CD1c-positive myeloid dendritic cell (primary cell): ENCODE results near the gene PATL1.
"Not testable (repeated sequence)": the region's sequence is repeated elsewhere in the genome, so short reads cannot be mapped to it uniquely, and the experiment has no call there.

Experiments used
- DNase-seq: peaks from one replicate; pipeline ENCODE4 v3.0.0-alpha.2; 2016; ENCODE audit errors: extremely low spot score

The PATL1 gene

DNA sequence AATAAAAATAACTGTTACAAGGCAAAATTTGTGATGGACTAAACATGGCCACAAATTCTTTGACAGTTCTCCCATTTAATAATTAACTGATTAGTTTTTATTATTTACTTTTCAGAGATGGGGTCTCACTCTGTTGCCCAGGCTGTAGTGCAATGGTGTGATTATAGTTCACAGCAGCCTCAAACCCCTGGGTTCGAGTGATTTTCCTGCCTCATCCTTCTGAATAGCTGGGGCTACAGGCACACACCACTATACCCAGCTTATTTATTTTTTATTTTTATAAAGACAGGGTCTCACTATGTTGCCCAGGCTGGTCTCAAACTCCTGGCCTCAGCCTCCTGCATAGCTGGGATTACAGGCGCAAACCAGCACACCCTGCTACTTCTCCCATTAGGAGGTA lies 4.5 kb upstream of the PATL1 start:
- no peak for DNase-seq

DNA sequence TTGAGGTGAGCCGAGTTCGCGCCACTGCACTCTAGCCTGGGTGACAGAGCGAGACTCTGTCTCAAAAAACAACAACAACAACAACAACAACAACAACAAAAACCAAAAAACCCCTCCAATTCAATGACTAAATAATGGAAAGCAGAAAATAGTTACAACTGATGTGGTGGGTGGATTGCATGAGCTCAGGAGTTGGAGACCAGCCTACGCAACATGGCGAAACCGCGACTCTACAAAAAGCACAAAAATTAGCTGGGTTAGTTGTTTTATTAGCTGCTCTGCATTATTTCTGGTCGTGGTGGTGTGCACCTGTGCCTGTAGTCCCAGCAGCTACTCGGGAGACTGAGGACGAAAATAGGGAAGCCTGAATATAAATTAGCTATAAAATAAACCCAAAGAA lies 2.6 kb upstream of the PATL1 start:
- DNase-seq = peak; percentile 23

DNA sequence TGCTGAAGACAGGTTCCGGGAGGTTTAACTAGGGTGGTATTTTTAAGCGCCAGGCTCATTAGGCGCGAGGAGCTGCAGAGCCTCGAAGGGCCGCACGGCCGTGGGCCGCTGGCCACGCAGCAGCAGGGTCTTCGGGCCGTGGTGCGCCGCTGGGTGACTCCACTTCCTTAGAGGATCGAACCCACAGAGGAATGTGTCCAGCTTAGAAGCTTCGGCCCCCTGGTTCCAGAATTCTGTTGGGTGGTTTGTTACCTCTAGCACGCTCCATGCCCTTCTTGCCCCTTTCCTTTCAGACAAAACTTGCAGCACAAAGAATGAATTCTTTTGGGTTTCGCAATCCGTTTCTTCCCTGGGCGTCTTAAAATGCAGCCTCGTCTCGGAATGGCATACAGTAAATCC lies 773 bp upstream of the PATL1 start:
- peak; percentile 47 for DNase-seq

DNA sequence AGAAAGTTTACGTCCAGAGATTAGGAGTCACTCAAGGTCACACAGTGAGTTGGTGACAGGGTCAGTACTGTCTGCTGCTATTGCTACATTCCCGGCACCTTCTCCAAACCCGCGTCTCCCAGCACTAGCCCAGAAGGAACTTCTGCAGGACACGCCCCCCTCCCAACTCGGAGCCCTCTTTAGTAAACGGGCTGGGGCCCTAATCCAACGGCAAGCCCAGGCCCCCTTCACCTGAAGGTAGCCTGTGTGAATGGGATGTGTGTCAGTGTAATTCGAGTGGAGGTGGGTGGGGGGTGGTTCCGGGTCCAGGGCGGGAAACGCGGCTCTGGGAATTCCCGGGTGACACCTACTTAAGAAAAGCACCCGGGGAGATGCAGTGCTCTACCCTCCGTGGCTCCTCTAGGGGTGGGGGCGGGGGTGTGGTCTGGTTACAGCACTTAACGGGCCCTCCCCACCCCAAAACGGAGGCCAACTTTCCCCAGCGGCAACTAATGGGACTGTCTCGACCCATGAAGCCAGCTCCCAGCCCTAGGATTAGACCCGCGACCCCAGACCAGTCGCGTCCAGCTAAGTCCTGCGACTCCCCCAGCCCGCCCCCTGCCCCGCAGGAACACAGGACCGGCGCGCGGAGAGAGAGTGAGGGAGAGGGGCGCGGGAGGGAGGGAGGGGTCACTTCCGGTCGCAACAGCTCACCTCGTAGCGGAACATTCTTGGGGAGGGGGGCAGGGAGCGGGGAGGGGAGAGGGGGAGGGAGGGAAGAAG lies 468 bp downstream of the PATL1 start:
- peak; percentile 75 for DNase-seq

DNA sequence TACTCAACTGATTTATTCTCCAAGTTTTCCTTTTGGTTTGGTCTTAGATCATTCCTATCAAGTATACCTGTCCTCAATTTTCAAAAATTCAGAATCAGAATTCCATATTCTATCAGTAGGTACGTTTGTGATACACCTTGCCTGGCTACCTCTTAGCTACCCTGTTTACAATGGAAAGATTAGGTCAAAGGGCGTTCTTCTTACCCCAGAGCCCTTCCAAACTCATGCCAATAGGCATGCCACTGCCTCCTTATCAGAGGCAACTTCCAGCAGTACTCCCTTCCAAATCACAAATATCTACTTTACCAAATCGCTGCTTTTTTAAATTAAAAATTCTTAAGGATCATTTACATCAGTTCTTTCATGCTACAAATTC lies 1.0 kb downstream of the PATL1 start:
- DNase-seq = no peak

DNA sequence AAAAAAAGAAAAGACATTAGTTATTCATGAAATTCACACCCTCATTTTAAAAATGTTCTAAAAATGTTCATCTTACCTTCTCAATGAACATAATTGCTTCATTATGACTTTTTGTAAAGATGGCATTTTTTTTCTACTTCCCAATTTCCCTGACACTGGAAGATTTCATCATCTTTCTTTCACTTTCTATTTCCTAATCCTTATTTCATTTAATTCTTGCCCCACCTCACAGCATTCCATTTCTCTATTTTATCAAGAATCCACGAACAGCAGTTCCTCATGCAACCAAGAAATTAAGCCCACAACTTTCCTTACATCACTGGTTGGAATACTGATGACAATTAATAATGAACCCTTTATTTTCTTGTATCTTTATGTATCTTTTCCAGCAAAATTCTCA lies 1.9 kb downstream of the PATL1 start:
- DNase-seq = peak; percentile 73

DNA sequence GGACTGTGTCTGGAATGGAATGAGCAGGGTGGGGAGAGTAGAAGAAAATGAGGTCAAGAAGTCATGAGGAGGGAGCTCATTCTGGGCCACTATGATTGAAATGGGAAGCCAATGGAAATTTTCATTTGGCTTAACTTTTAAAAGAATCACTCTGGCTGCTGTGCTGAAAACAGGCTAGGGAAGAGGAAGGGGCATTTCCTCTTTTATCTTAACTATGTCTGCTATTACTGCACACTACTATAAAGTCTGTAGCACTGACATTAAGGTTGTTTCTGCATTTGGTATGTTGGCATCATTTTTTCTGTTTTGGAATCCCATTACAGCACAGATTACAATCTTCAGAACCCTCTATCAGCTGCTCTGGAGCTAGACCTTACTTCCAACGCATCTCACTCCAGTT lies 8.2 kb downstream of the PATL1 start:
- peak; percentile 68 for DNase-seq

DNA sequence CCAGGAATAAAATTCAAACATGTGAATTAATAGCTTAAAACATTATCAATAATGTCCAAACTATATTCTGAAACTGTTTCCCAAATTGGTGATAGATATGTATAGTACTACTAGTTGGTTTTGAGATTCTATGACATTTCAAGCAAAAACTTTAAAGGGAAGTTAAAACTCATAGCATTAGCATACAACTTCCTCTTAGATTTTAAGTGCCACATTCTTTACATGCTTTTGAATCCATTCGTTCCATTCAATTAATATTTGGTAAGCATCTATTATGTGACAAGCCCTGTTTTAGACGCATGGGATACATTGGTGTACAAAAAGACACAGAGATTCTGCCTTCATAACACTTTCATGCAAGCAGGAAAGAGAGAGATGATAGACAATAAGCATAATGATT lies 8.9 kb downstream of the PATL1 start:
- peak; percentile 52 for DNase-seq

DNA sequence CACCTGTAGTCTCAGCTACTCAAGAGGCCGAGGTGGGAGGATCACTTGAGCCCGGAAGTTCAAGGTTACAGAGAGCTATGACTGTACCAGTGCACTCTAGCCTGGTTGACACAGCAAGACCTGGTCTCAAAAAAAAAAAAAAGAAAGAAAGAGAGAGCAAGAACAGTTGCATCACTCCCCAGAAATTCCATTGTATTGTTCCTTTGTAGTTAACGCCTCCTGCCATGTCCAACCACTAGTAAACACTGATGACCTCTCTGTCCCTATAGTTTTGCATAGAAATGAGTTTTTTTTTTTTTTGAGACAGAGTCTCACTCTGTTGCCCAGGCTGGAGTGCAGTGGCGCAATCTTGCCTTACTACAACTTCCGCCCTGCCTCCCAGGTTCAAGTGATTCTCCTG lies 10.8 kb downstream of the PATL1 start:
- no peak for DNase-seq

DNA sequence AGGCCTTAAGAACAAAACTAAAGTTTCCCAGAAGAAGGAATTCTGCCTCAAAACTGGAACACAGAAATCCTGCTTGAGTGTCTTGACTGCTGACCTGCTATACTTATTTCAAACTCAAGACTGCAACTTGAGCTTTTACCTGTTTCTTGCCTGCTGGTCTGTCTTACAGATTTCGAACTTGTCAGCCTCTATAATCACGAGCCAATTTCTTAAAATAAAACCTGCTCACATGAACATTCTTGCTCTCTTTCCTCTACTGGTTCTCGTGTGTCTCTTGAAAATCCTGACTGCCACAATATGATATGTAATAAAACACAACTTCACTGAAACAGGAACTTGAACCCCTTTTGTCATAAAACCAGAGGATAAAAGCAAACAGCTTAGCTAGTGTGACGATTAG lies 13.9 kb downstream of the PATL1 start:
- no peak for DNase-seq

DNA sequence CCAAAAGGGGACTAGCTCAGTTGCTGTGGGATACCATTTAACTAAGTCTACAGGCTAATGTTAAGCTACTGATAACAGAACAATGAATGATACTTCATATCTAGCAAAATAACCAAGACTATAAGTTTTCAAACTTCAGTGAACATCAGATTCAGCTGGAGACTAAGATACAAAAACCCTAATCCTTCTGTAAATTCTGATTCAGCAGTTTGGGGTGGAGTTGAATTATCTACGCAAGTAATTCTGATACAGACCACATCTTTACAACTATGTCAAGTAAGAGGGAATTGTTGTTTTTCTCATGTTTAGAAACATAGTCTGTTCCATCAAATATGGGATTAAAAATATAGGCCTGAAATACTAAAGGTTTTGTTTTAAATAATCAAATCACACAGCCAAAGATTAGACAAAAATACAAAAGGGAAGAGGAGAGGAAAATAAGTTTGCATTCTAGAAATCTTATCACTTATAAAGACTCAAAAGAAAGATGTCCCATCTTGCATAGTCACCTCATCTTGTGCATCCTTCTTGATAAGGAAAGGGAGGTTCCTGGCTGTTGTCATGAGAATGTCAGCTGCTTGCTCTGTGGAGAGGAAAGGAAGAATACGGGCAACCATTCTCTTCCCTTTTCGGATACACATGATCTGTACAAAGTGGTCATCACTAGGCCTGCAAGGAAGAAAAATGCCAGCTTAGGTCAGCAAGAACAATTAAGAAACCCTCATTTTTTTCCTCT lies 21.4 kb downstream of the PATL1 start:
- DNase-seq = no peak

DNA sequence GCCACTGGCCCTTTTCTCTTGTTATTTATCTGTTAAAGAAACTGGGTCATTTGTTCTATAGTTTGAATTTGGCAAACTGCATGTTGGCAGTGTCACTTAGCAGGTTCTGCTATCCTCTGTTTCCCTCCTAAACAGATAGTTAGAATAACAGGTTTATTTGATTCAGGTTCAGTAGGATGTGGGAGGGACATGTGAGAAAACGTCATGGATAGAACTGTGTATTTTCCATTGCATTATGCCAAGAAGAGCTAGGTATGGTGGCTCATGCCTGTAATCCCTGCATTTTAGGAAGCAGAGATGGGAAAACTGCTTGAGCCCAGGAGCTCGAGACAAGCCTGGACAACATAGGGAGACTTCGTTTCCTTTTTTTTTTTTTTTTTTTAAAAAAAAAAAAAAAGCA lies 24.3 kb downstream of the PATL1 start:
- no peak for DNase-seq

DNA sequence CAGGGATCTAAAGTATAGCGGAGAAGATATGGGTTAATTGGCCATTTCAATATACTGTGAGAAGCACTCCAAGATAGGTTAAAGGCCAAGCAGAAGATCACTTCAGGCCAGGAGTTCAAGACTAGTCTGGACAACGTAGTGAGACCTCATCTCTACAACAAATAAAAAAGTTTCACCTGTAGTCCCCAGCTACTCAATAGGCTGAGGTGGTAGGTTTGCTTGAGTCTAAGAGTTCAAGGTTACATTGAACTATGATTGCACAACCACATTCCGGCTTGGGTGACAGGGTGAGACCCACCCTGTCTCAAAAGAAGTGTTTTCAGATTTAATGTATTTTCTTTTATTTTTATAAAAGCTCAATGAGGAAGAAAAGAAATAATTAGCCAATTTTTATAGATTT lies 25.4 kb downstream of the PATL1 start:
- DNase-seq = no peak

DNA sequence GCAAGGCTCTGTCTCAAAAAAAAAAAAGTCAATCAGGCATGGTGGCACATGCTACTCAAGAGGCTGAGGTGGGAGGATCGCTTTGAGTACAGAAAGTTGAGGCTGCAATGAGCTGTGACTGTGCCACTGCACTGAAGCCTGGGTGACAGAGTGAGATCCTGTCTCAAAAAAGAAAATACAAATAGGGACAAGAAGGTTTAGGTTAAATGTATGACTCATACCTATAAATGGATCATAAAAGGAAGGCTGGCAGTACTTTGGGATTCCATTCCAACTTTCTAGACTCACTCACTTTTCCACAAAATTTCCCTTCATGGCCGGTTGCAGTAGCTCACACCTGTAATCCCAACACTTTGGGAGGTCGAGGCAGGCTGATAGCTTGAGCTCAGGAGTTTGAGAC lies 27.7 kb downstream of the PATL1 start:
- no peak for DNase-seq

DNA sequence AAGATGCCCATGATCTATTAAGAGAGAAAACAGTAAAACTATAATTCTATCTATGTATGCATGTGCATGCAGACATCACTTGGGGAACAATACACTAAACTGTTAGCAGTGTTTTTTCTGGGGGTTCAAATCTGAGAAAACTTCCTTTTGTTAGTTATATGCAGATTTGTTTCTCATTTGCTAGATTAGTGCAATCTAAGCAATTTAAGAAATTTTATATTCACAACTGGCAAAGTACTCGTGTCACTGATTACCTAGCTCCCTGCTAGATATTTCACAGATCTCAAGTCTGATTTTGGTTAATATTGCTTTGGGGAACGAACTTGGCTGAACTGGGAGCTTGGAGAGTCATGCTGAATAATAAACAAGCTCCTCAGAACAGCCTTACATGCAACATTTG lies 38.3 kb downstream of the PATL1 start:
- no peak for DNase-seq

DNA sequence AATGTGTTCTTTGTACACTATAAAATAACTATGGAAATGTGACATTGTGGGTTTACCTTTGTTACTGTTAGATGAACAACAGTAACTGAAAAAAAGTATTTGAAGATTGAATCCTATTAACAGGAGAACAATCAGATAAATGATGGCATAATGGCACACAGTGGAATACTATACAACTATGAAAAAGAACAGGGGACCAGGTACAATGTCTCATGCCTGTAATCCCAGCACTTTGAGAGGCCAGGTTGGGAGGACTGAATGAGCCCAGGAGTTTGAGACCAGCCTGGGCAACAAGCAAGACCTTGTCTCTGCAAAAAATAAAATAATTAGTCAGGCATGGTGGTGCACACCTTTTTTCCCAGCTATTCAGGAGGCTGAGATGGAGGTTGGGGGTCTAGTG lies 38.8 kb downstream of the PATL1 start:
- DNase-seq = no peak

DNA sequence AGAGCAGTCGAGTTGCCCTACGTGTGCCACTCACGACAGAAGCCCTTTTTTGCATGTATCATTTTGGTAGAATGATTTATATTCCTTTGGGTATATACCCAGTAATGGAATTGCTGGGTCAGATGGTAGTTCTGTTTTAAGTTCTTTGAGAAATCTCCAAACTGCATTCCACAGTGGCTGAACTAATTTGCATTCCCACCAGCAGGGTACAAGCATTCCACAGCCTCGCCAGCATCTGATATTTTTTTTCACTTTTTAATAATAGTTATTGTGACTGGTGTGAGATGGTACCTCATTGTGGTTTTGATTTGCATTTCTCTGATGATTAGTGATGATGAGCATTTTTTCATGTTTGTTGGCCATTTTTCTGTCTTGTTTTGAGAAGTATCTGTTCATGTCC lies 41.9 kb downstream of the PATL1 start:
- DNase-seq = not testable (repeated sequence)

DNA sequence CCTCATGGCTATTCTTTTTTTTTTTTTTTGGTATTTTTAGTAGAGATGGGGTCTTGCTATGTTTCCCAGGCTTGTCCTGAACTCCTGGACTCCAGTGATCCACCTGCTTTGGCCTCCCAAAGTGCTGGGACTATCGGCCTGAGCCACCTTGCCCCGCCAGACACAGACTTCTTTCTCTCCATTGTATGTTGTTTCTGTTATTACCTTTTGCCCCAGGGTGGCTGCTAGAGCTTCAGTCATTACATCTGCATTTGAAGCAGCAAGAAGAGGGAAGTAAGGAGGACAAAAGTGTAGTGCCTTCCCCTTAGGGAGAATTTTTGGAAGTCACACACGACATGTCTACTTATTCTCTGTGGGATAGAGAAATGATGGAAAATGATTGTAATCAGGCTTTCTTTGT lies 43.1 kb downstream of the PATL1 start:
- no peak for DNase-seq

DNA sequence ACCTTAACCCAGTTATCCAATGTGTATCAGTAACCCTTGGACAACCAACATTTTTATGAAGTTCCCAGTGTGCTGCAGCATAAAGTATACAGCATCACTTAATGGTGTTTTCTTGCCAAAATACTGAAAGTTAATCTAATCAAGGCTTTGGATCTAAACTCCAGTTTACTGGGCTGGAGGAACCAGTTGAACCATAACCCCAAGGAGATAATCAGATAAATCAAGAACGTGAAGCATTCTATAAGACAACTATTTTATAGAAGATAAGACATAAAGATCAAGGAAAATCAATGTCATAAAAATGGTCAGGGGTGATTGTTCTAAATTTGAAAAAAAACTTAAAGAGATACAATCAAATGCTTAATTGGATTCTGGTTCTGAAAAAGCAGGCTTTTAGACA lies 51.0 kb downstream of the PATL1 start:
- DNase-seq = no peak

DNA sequence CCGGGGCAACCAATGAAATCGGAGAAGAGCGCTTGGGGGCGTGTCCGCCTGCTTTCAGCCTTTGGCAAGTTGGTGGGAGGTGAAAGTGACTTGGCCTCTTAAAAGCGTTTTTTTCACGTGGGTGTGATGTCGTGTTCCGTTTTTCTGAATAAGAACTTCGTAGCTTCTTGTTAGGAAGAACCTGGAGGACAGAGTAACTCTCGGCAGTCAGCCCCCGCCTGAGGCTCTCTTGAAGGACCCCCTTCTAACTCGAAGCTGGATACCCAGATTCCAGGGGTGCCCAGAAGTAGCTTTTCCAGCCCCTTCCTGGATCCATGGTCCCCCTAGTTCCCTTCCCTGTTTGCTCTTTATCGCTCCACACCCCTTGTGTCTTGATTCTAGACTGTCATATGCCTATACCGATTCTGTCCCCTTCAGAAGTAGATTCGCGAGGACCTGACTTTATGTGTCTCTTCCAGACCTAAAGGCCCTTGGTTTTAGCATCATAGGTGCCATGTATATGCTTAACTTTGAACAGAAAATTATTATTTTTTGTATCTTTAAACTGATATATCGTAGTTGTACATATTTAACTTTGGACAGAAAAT lies 52.3 kb downstream of the PATL1 start:
- DNase-seq = no peak

DNA sequence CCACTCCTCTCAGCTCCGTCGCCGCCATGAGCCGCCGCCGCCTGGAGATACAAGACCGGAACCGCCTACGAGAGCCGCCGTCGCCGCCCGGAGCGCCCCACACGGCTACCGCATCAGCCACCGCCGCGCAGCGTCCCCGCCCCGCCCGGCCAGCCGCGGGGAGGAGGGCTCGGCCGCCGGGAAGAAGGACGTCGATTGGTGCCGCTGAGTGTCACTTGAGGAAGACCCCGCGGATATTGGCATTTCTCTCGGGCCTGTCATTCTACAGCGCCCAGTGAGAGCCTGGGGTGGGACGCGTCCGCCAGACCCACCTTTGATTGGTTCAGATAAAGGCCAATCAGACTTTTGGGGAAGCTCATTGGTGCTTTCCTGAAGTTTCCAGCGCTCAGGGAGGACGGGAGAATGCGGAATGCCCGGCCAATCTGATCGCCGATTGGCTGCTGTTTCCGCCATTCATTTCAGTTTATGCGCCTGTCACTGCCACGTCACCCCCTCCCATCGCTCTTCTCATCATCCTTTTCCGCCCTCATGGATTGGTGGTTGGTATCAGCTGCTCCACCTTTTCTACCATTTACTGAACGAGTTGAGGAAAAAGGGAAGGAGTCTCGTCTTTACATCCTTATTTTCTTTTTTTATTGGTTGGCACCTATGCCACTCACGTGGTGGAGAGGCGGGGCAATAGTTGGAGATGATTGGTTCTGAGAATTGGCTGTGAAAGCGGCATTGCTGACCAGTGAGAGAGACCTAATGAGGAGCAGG lies 53.0 kb downstream of the PATL1 start, which contains the start of gene OSBP:
Gene OSBP, minus strand, starts transcription at position 138 of the 759 bp plus-strand sequence. Its CDS starts 110 bp downstream, at position 28.
- peak; percentile 100 for DNase-seq

DNA sequence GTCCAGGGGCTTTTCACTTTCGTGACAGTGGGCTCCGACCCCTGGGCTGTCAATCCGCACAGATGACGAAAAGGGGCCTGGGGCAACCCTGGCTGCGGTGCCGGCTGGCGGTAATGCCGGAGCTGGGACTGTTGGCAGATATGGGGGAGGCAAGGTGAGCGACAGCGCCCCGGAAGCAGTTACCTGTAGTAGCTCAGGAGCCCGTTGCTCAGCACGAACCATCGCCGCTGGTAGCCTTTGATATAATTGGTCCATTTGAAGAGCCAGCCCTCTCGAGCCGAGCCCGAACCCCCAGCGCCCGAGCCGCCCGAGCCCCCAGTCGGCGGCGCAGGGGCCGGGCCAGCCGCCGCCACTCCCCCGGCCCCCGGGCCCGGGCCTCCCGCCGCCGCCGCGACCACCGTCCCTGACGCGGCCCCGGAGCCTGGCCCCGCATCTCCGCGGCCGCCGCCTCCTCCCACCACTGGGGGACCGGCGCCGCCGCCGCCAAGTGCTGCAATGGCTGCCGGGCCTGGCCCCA lies 53.7 kb downstream of the PATL1 start:
- peak; percentile 42 for DNase-seq
